A673 (cell line): ENCODE results near the gene SIX2. TPM values are rescaled to one million over a fixed set of nuclear protein-coding genes. Genes with fewer than 3 reads are reported as not detected.

ENCODE experiments used
- BruUV-seq: library from RNA; stranded (reverse); fragments of 400-500 nt; replicated peaks from 2 replicates; lab custom pipeline; 2021; lab: Mats Ljungman, UMichigan
- CTCF ChIA-PET: fragments of 300-600 bp; sonication (Branson Sonifier 250); formaldehyde crosslinking; loops from one replicate; lab custom pipeline; 2022; ENCODE audit warnings: antibody characterized with exemption; lab: Charles Lee
- POLR2A ChIA-PET: fragments of 300-600 bp; sonication (Branson Sonifier 250); formaldehyde crosslinking; loops from one replicate; lab custom pipeline; 2022; ENCODE audit warnings: antibody characterized with exemption; ENCODE audit not compliant: low non-redundant PET; lab: Charles Lee
- DNase-seq: peaks from one replicate; pipeline ENCODE4 v3.0.0-alpha.2; 2015; ENCODE audit warnings: low spot score
- H3K27ac ChIP-seq: fragments of 200-600 bp; sonication (generic); 2 replicates; pipeline ENCODE4 v1.5.1; 2016; ENCODE audit warnings: mixed run types, low read depth, mild to moderate bottlenecking, mixed read lengths, antibody characterized with exemption, low read length; ENCODE audit not compliant: poor library complexity, severe bottlenecking
- H3K27me3 ChIP-seq: fragments of 200-600 bp; sonication (generic); replicated peaks from 2 replicates; pipeline ENCODE4 v1.6.1; 2017; ENCODE audit warnings: mixed run types, low read depth, mild to moderate bottlenecking, mixed read lengths, antibody characterized with exemption, low read length; ENCODE audit not compliant: insufficient read depth, poor library complexity
- H3K36me3 ChIP-seq: fragments of 200-600 bp; sonication (generic); 2 replicates; pipeline ENCODE4 v1.6.1; 2016; ENCODE audit warnings: mixed run types, mild to moderate bottlenecking, mixed read lengths, antibody characterized with exemption, low read length; ENCODE audit not compliant: insufficient read depth, poor library complexity, severe bottlenecking
- H3K4me1 ChIP-seq: fragments of 200-600 bp; sonication (generic); 2 replicates; pipeline ENCODE4 v1.6.1; 2017; ENCODE audit warnings: mixed run types, mild to moderate bottlenecking, mixed read lengths, antibody characterized with exemption, low read length; ENCODE audit not compliant: insufficient read depth, poor library complexity, severe bottlenecking
- H3K4me3 ChIP-seq: fragments of 200-600 bp; sonication (generic); 2 replicates; pipeline ENCODE4 v1.5.1; 2016; ENCODE audit warnings: low read depth, mixed run types, mild to moderate bottlenecking, mixed read lengths, low read length; ENCODE audit not compliant: poor library complexity, severe bottlenecking
- H3K9me3 ChIP-seq: fragments of 200-600 bp; sonication (generic); 2 replicates; pipeline ENCODE4 v1.6.1; 2016; ENCODE audit warnings: mixed run types, low read depth, mild to moderate bottlenecking, mixed read lengths, antibody characterized with exemption, low read length; ENCODE audit not compliant: poor library complexity, severe bottlenecking
- CTCF ChIP-seq: fragments of 300-800, 200-600 bp; sonication (generic); conservative IDR thresholded peaks from 2 replicates; pipeline ENCODE4 v1.5.1; 2017; ENCODE audit warnings: low read depth, mild to moderate bottlenecking, antibody characterized with exemption, low read length, moderate library complexity, mixed read lengths
- EZH2 ChIP-seq: fragments of 200-600 bp; sonication (generic); IDR thresholded peaks from 2 replicates; pipeline ENCODE4 v1.6.1; 2017; ENCODE audit warnings: borderline replicate concordance, low read depth, mild to moderate bottlenecking, mixed read lengths, antibody characterized with exemption, low read length; ENCODE audit not compliant: poor library complexity, severe bottlenecking
- intact Hi-C: fragments of 100-400 bp; cut with micrococcal nuclease; formaldehyde crosslinking; loops from one replicate; pipeline ENCODE4 v1.10.0; 2022; ENCODE audit not compliant: unreplicated experiment
- total RNA-seq: library from RNA; stranded (reverse); gene quantifications from 2 replicates; pipeline ENCODE4 v1.2.3, GENCODE V29; 2021

Gene SIX2
- total RNA-seq, 1 experiment from 2014 or later, result not detected

GRCh38 chr2:44969936-44970335, 39.3 kb downstream of the SIX2 start:
- peaks cover 11% of the 10 kb centered on the region for H3K4me1 ChIP-seq
- no peak overlapping the region for H3K4me3 ChIP-seq
- DNase-seq, result no peak
- intact Hi-C loops, result loop anchor here (10.0 kb wide), 1 partner anchor 885 kb away; no protein-coding TSS in a partner anchor
- no peak for TF ChIP-seq EZH2
- no peak for TF ChIP-seq CTCF
- no peak overlapping the region for H3K27ac ChIP-seq
- no TSS peak for BruUV-seq
- no peaks in the 10 kb centered on the region for H3K27me3 ChIP-seq
- H3K36me3 ChIP-seq, result no peaks in the 10 kb centered on the region
- CTCF ChIA-PET, result interaction anchor here (0.8 kb wide), 1 partner anchor 490 kb away, joined by 4 read pairs; no protein-coding TSS in a partner anchor
- POLR2A ChIA-PET, result no interaction called here
- H3K9me3 ChIP-seq, result no peaks in the 10 kb centered on the region

DNA sequence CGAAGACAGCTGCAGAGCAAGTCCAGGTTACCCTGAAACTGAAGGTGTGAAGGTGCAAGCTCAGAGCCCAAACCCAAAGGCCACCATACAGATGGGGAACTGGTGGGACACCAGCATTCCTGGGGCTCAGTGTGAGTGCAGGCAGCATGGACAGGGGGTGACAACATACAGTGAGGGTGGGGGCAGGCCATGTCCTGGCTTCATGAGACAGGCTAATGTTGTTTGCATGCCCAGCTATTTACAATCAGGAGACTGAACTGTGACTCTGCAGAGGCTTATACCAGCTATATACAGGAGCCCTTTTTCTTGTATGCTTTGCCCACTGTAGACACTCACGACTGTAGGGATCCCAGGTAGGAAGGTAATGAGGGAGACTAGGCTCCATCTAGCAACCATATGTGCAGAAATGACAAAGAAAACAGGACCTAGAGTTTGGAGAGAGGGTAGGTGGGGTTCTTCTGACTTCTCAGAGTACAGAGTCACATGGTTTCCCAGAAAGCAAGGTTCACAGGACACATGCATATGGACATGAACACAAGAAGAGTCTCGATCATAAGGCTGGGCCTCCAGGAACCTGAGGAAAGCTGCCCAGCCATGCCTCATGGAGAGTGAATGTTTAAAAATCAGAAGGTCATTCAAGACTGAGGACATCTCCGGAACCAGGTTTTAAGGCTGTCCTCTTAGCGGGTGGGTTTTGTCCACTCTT, 41.4 kb downstream of the SIX2 start:
- DNase-seq, result no peak
- POLR2A ChIA-PET, result no interaction called here
- CTCF ChIA-PET, result no interaction called here
- no TSS peak for BruUV-seq
- intact Hi-C loops, result no loop called here
- no peak overlapping the region for H3K4me3 ChIP-seq
- no peaks in the 10 kb centered on the region for H3K9me3 ChIP-seq
- no peaks in the 10 kb centered on the region for H3K36me3 ChIP-seq
- peaks cover 21% of the 10 kb centered on the region for H3K4me1 ChIP-seq
- no peak for TF ChIP-seq EZH2
- no peak for TF ChIP-seq CTCF
- H3K27me3 ChIP-seq, result no peaks in the 10 kb centered on the region
- H3K27ac ChIP-seq, result no peak overlapping the region

- Histone ChIP-seq H3K27me3 (no peaks in the 10 kb centered on the region), H3K4me3 (no peak overlapping the region), H3K9me3 (no peaks in the 10 kb centered on the region), H3K36me3 (no peaks in the 10 kb centered on the region), H3K27ac (no peak overlapping the region), H3K4me1 (peaks cover 21% of the 10 kb centered on the region)
- ChIA-PET CTCF (no interaction called here), POLR2A (no interaction called here)
- no TSS peak for BruUV-seq
- intact Hi-C loops, result no loop called here
- no peak for DNase-seq
- TF ChIP-seq CTCF, result no peak
- TF ChIP-seq EZH2, result no peak
Observed at GRCh38 chr2:44967056-44967455, 42.2 kb downstream of the SIX2 start.
